NCI-H2081 (cell line): ENCODE results near the gene CNPY1.

Source experiments
- DNase-seq, 2 experiments: peaks; one replicate each; lab custom pipeline; 2025; lab: John Stamatoyannopoulos, UW

The CNPY1 gene

DNA sequence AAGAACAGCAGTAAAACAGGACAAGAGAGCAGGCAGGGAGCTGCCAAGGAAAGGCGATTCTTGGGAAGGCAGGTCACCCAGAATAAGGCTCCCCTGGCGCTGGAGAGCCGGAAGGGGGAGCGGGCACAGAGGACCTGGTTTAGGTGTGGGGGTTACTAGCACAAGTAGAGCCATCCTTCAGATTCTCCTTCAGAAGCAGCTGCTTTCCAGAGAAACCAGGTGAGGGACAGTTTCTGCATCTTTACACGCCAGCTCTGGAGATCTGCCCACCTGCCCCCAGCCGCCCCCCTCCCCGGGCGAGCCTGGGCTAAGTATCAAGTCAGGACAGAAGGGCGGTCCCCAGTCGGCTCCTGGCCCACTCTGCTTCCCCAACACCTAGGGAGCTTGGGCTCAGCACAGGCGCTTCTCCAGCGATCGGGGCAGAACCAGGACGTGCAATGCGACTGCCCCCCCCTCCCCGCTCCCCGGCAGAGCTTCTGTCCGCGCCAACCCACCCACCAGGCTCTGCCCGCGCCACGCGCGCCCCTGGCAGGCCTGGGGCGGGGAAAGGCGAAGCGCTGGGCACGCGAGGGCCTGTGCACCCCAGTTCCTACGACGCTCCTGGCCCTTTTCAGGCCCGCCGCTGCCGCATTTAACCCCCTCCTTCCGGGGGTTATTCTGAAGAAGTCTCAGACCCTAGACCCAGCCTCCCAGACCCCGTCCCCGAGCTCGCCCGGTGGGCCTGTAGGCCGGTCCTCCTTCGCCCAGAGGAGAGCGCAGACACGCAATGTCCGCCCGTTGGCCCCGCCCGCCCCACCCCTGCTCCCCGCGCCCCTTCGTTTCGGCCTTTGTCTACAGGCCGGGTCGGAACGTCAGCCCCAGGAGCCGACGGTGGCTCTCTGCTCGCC, 92.8 kb downstream of the CNPY1 start:
- no peak for DNase-seq

DNA sequence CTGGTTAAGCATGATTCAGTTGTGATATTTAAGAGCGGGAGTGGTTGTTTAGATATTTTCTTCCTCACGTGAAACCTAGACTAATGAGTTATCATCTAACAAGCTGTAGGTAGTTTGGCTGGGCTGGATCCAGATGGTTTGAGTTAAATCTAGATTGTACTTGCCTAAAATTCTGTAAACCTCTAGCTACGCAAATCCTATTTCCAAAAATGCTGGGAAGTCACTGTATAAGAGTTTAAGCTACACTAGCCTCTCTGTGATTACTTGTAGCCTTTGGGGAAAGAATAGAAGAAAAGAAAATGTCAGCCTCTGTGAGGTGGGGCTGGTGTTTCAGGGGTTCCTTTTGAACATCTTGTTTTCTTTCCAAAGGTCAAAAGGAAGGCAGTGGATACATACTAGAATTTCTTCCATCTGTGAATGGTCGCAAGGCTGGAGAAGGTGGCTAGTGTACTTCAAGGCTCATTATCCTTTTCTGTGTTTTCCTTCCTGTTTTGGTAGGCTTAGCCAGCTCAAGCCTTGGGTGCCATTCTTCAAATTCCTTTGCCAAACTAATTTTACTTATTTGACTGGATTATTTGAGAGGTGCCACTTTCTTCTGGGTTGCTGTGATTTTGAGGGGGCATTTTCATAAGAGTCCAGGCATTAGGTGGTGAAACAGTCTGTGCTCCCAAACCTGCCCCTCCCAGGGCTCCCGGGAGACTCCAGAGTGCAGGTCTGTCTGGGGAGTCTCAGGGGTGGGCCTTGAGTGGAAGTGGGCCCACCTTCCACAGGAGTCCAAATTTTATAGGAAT, 93.7 kb downstream of the CNPY1 start:
- DNase-seq, result no peak

- DNase-seq, result no peak
Measured at GRCh38 chr7:155451840-155452239, 94.5 kb downstream of the CNPY1 start.
